Trophoblast cell (in vitro differentiated cells and primary cell): ENCODE data around the gene PCDH1.

Source experiments
- DNase-seq, 2 donors: peaks; one replicate each; pipeline ENCODE4 v3.0.0-alpha.2; 2016
- H2AFZ ChIP-seq: 2 replicates; pipeline ENCODE4 v1.6.1; 2013; ENCODE audit warnings: low read length, moderate library complexity, mild to moderate bottlenecking; ENCODE audit not compliant: insufficient read depth, poor library complexity
- H2AK5ac ChIP-seq: 2 replicates; pipeline ENCODE4 v1.6.1; 2013; ENCODE audit warnings: mild to moderate bottlenecking, low read length
- H2BK120ac ChIP-seq: 2 replicates; pipeline ENCODE4 v1.6.1; 2013; ENCODE audit warnings: low read length, mild to moderate bottlenecking, moderate library complexity; ENCODE audit not compliant: insufficient read depth, poor library complexity
- H2BK12ac ChIP-seq: 2 replicates; pipeline ENCODE4 v1.6.1; 2013; ENCODE audit warnings: mild to moderate bottlenecking, low read length, moderate library complexity
- H2BK5ac ChIP-seq: 2 replicates; pipeline ENCODE4 v1.6.1; 2013; ENCODE audit warnings: low read length, low read depth, moderate library complexity, mild to moderate bottlenecking; ENCODE audit not compliant: poor library complexity
- H3K14ac ChIP-seq: 2 replicates; pipeline ENCODE4 v1.6.1; 2013; ENCODE audit warnings: mild to moderate bottlenecking, low read length
- H3K18ac ChIP-seq: 2 replicates; pipeline ENCODE4 v1.6.1; 2013; ENCODE audit warnings: mild to moderate bottlenecking, low read length
- H3K23ac ChIP-seq: 2 replicates; pipeline ENCODE4 v1.6.1; 2013; ENCODE audit warnings: low read length
- H3K27ac ChIP-seq: 2 replicates; pipeline ENCODE4 v1.5.1; 2013; ENCODE audit warnings: low read depth, mild to moderate bottlenecking, inconsistent platforms, low read length, moderate library complexity
- H3K27me3 ChIP-seq: 2 replicates; pipeline ENCODE4 v1.6.1; 2013; ENCODE audit warnings: inconsistent platforms, mild to moderate bottlenecking, low read length, moderate library complexity; ENCODE audit not compliant: insufficient read depth
- H3K36me3 ChIP-seq, 2 experiments: 1 replicate in 1 of 2; 2 replicates in 1 of 2; pipeline ENCODE4 v1.6.1; 2013; ENCODE audit warnings: low read length in 2 of 2, mild to moderate bottlenecking in 2 of 2, moderate library complexity in 1 of 2; ENCODE audit not compliant: insufficient read depth in 2 of 2, control insufficient read depth in 1 of 2
- H3K4ac ChIP-seq: 2 replicates; pipeline ENCODE4 v1.6.1; 2013; ENCODE audit warnings: low read depth, mild to moderate bottlenecking, low read length, moderate library complexity
- H3K4me1 ChIP-seq, 2 experiments: 1 replicate in 1 of 2; 2 replicates in 1 of 2; pipeline ENCODE4 v1.6.1; 2013; ENCODE audit warnings: low read length in 2 of 2, mild to moderate bottlenecking in 2 of 2, moderate library complexity in 1 of 2; ENCODE audit not compliant: insufficient read depth in 2 of 2, control insufficient read depth in 1 of 2
- H3K4me2 ChIP-seq: 2 replicates; pipeline ENCODE4 v1.6.1; 2013; ENCODE audit warnings: inconsistent platforms, mild to moderate bottlenecking, low read length, moderate library complexity
- H3K4me3 ChIP-seq: 2 replicates; pipeline ENCODE4 v1.5.1; 2013; ENCODE audit warnings: mild to moderate bottlenecking, low read depth, low read length, inconsistent platforms
- H3K79me1 ChIP-seq: one replicate; pipeline ENCODE4 v1.6.1; 2013; ENCODE audit warnings: low read length
- H3K79me2 ChIP-seq: 2 replicates; pipeline ENCODE4 v1.6.1; 2013; ENCODE audit warnings: low read length, mild to moderate bottlenecking; ENCODE audit not compliant: control insufficient read depth, insufficient read depth, poor library complexity
- H3K9ac ChIP-seq: 2 replicates; pipeline ENCODE4 v1.6.1; 2013; ENCODE audit warnings: mild to moderate bottlenecking, low read length
- H3K9me3 ChIP-seq: 2 replicates; pipeline ENCODE4 v1.6.1; 2013; ENCODE audit warnings: low read depth, mild to moderate bottlenecking, control low read depth, inconsistent platforms, low read length; ENCODE audit not compliant: insufficient read depth
- H4K12ac ChIP-seq: 2 replicates; pipeline ENCODE4 v1.6.1; 2013; ENCODE audit warnings: low read depth, mild to moderate bottlenecking, low read length, moderate library complexity
- H4K8ac ChIP-seq: 2 replicates; pipeline ENCODE4 v1.6.1; 2013; ENCODE audit warnings: low read depth, mild to moderate bottlenecking, low read length, moderate library complexity
- H4K91ac ChIP-seq: one replicate; pipeline ENCODE4 v1.6.1; 2013; ENCODE audit warnings: low read depth, mild to moderate bottlenecking, low read length, moderate library complexity
- WGBS: extraction: QIAGEN DNeasy Blood & Tissue Kit; methylation state at CpG from one replicate; pipeline ENCODE4 v1.1.7; 2013; ENCODE audit warnings: missing lambda C conversion rate; ENCODE audit not compliant: insufficient read length, insufficient coverage; ENCODE audit errors: extremely low coverage; 5-methylcytosine and 5-hydroxymethylcytosine counted together

PCDH1 gene

GRCh38 chr5:141850786-141851185 is 27.4 kb downstream of the PCDH1 start:
- peak overlapping the region; percentile 85 for H2BK12ac ChIP-seq
- peaks cover 21% of the 10 kb centered on the region for H3K79me1 ChIP-seq
- H4K8ac ChIP-seq, result peak overlapping the region; percentile 80

GRCh38 chr5:141850244-141850768 is 27.9 kb downstream of the PCDH1 start:
- Histone ChIP-seq H3K79me2 (peaks cover 9% of the 10 kb centered on the region), H2AFZ (peak overlapping the region; percentile 82), H3K36me3 (no peaks in the 10 kb centered on the region), H3K27me3 (no peaks in the 10 kb centered on the region), H3K4ac (peak overlapping the region; percentile 89), H3K9ac (peak overlapping the region; percentile 74), H2AK5ac (peak overlapping the region; percentile 82), H3K4me2 (peak overlapping the region; percentile 88), H2BK12ac (peak overlapping the region; percentile 53), H3K23ac (no peak overlapping the region), H4K8ac (peak overlapping the region; percentile 99), H3K18ac (peak overlapping the region; percentile 91), H3K14ac (peak overlapping the region; percentile 91), H4K12ac (peak overlapping the region; percentile 78), H3K27ac (peak overlapping the region; percentile 99), H4K91ac (peak overlapping the region; percentile 97), H3K4me3 (peak overlapping the region; percentile 72), H3K4me1 (peaks cover 11 to 16% of the 10 kb centered on the region in 2 experiments), H2BK120ac (peak overlapping the region; percentile 97), H2BK5ac (peak overlapping the region; percentile 90), H3K9me3 (no peaks in the 10 kb centered on the region), H3K79me1 (peaks cover 21% of the 10 kb centered on the region)
- DNase-seq, result peak in 1 of 2 donors; percentile 56
- no CpG with 5 or more reads among the region's 36 CpGs for WGBS

More at GRCh38 chr5:141850786-141851185, 27.4 kb downstream of the PCDH1 start:
- Histone ChIP-seq H2AK5ac (peak overlapping the region; percentile 77), H3K9me3 (no peaks in the 10 kb centered on the region), H2AFZ (peak overlapping the region; percentile 75), H3K4me2 (peak overlapping the region; percentile 43), H3K79me2 (peaks cover 9% of the 10 kb centered on the region), H2BK5ac (peak overlapping the region; percentile 85), H3K18ac (peak overlapping the region; percentile 54), H3K27ac (no peak overlapping the region), H3K9ac (no peak overlapping the region), H2BK120ac (peak overlapping the region; percentile 57), H3K36me3 (no peaks in the 10 kb centered on the region), H3K14ac (peak overlapping the region; percentile 51), H3K4me3 (no peak overlapping the region), H4K12ac (peak overlapping the region; percentile 68), H4K91ac (peak overlapping the region; percentile 83), H3K27me3 (no peaks in the 10 kb centered on the region), H3K4me1 (peaks cover 11 to 16% of the 10 kb centered on the region in 2 experiments), H3K23ac (no peak overlapping the region), H3K4ac (peak overlapping the region; percentile 88)
- DNase-seq, result peak in 1 of 2 donors; percentile 18
- WGBS, result no CpG with 5 or more reads among the region's 10 CpGs

GRCh38 chr5:141849415-141850243 is 28.6 kb downstream of the PCDH1 start:
- peak overlapping the region; percentile 91 for H3K14ac ChIP-seq
- H3K4me1 ChIP-seq, result peaks cover 11 to 16% of the 10 kb centered on the region in 2 experiments
- H4K91ac ChIP-seq, result peak overlapping the region; percentile 98
- H3K4ac ChIP-seq, result peak overlapping the region; percentile 89
- peak overlapping the region; percentile 89 for H2AFZ ChIP-seq
- no peak overlapping the region for H3K23ac ChIP-seq
- peak overlapping the region; percentile 90 for H2BK5ac ChIP-seq
- H3K9ac ChIP-seq, result peak overlapping the region; percentile 74
- H3K36me3 ChIP-seq, result no peaks in the 10 kb centered on the region
- H2BK12ac ChIP-seq, result peak overlapping the region; percentile 53
- no peaks in the 10 kb centered on the region for H3K27me3 ChIP-seq
- H2AK5ac ChIP-seq, result peak overlapping the region; percentile 82
- peak overlapping the region; percentile 97 for H2BK120ac ChIP-seq
- H3K79me1 ChIP-seq, result peaks cover 21% of the 10 kb centered on the region
- peak overlapping the region; percentile 74 for H3K4me3 ChIP-seq
- WGBS, result no CpG with 5 or more reads among the region's 73 CpGs
- peak overlapping the region; percentile 88 for H3K4me2 ChIP-seq
- peak overlapping the region; percentile 91 for H3K18ac ChIP-seq
- peak overlapping the region; percentile 78 for H4K12ac ChIP-seq
- DNase-seq, result peak; percentile 81 to 92
- peak overlapping the region; percentile 99 for H4K8ac ChIP-seq
- H3K27ac ChIP-seq, result peak overlapping the region; percentile 99
- no peaks in the 10 kb centered on the region for H3K9me3 ChIP-seq
- H3K79me2 ChIP-seq, result peaks cover 9% of the 10 kb centered on the region

- Histone ChIP-seq H3K27ac (peak overlapping the region; percentile 90), H3K23ac (no peak overlapping the region), H3K9ac (peak overlapping the region; percentile 74), H3K79me1 (peaks cover 22% of the 10 kb centered on the region), H3K79me2 (peaks cover 9% of the 10 kb centered on the region), H3K4me3 (peak overlapping the region; percentile 74), H3K4ac (peak overlapping the region; percentile 4), H4K8ac (peak overlapping the region; percentile 81), H2AK5ac (peak overlapping the region; percentile 25), H3K9me3 (no peaks in the 10 kb centered on the region), H4K12ac (peak overlapping the region; percentile 68), H3K14ac (peak overlapping the region; percentile 51), H4K91ac (peak overlapping the region; percentile 98), H3K4me1 (peaks cover 11 to 16% of the 10 kb centered on the region in 2 experiments), H3K18ac (peak overlapping the region; percentile 55), H3K27me3 (no peaks in the 10 kb centered on the region), H3K36me3 (no peaks in the 10 kb centered on the region), H2AFZ (peak overlapping the region; percentile 89), H3K4me2 (peak overlapping the region; percentile 88), H2BK120ac (peak overlapping the region; percentile 65), H2BK5ac (peak overlapping the region; percentile 77), H2BK12ac (peak overlapping the region; percentile 44)
- peak; percentile 68 to 75 for DNase-seq
- WGBS, result no CpG with 5 or more reads among the region's 19 CpGs
These were observed 29.3 kb downstream of the PCDH1 start for GRCh38 chr5:141848744-141849414.
